Endothelial cell of umbilical vein (primary cell): ENCODE results near the gene SIRT5. TPM values are rescaled to one million over a fixed set of nuclear protein-coding genes. Genes with fewer than 3 reads are reported as not detected.

Experiments used
- BruUV-seq: library from RNA; stranded (reverse); fragments of 400-500 nt; replicated peaks from 2 replicates; lab custom pipeline; 2021; lab: Mats Ljungman, UMichigan
- CTCF ChIA-PET: fragments of 300-600, 350-600 bp; sonication (Branson Sonifier 250); formaldehyde crosslinking; loops from one replicate; lab custom pipeline; 2021; ENCODE audit warnings: antibody characterized with exemption, inconsistent platforms; lab: Charles Lee
- POLR2A ChIA-PET: fragments of 300-600, 350-600 bp; sonication (Branson Sonifier 250); formaldehyde crosslinking; loops from one replicate; lab custom pipeline; 2021; ENCODE audit warnings: antibody characterized with exemption, inconsistent platforms; lab: Charles Lee
- DNase-seq: peaks from one replicate; pipeline ENCODE4 v3.0.0-alpha.2; 2011; ENCODE audit warnings: low read depth, low spot score
- FAIRE-seq: peaks from 2 replicates; lab custom pipeline; 2011; peaks lifted over from hg19 to GRCh38; lab: Jason Lieb, UNC
- H2AFZ ChIP-seq: 2 replicates; pipeline ENCODE4 v1.6.0; 2012; ENCODE audit warnings: low read depth, low read length, control low read depth, inconsistent platforms
- H3K27ac ChIP-seq: 2 replicates; pipeline ENCODE4 v1.5.1; 2011; ENCODE audit warnings: low read depth, mild to moderate bottlenecking, control low read depth, low read length, moderate library complexity; ENCODE audit not compliant: insufficient read depth
- H3K27me3 ChIP-seq, 2 experiments: 2 replicates each; pipeline versions ENCODE4 v1.6.0 to v1.6.1; 2011; ENCODE audit warnings: low read length in 2 of 2, mixed read lengths in 1 of 2; ENCODE audit not compliant: control insufficient read depth in 2 of 2, insufficient read depth in 2 of 2
- H3K36me3 ChIP-seq, 2 experiments: 2 replicates in 1 of 2; 3 replicates in 1 of 2; pipeline ENCODE4 v1.5.1; 2011; ENCODE audit warnings: low read length in 2 of 2, mild to moderate bottlenecking in 1 of 2, moderate library complexity in 1 of 2; ENCODE audit not compliant: control insufficient read depth in 2 of 2, insufficient read depth in 2 of 2; ENCODE audit errors: extremely low read depth in 1 of 2
- H3K4me1 ChIP-seq: 3 replicates; pipeline ENCODE4 v1.5.1; 2011; ENCODE audit warnings: mild to moderate bottlenecking, low read length; ENCODE audit not compliant: control insufficient read depth, insufficient read depth; ENCODE audit errors: extremely low read depth
- H3K4me2 ChIP-seq: 2 replicates; pipeline ENCODE4 v1.6.1; 2011; ENCODE audit warnings: low read length, control low read depth, mixed read lengths; ENCODE audit not compliant: insufficient read depth
- H3K4me3 ChIP-seq, 3 experiments: fragments of 200-600 bp in 1 of 3; sonication (generic), shearing (Covaris generic) in 1 of 3; replicated peaks in 1 of 3; 2 replicates each; pipeline ENCODE4 v1.5.1; 2011 to 2016; ENCODE audit warnings: control low read depth in 3 of 3, low read length in 3 of 3, mild to moderate bottlenecking in 2 of 3, inconsistent platforms in 1 of 3, low read depth in 1 of 3, moderate library complexity in 1 of 3; ENCODE audit not compliant: insufficient read depth in 1 of 3
- H3K79me2 ChIP-seq: 2 replicates; pipeline ENCODE4 v1.6.0; 2012; ENCODE audit warnings: low read length, inconsistent platforms; ENCODE audit not compliant: control insufficient read depth, insufficient read depth
- H3K9ac ChIP-seq: replicated peaks from 2 replicates; pipeline ENCODE3; 2011; ENCODE audit warnings: low read length, control low read depth; ENCODE audit not compliant: insufficient read depth; ENCODE audit errors: extremely low read depth
- H3K9me1 ChIP-seq: replicated peaks from 3 replicates; pipeline ENCODE4 v1.6.0; 2011; ENCODE audit warnings: mild to moderate bottlenecking, low read length; ENCODE audit not compliant: control insufficient read depth, insufficient read depth; ENCODE audit errors: extremely low read depth
- H3K9me3 ChIP-seq: replicated peaks from 2 replicates; pipeline ENCODE4 v1.5.1; 2012; ENCODE audit warnings: low read length, inconsistent platforms; ENCODE audit not compliant: control insufficient read depth, insufficient read depth
- H4K20me1 ChIP-seq: replicated peaks from 2 replicates; pipeline ENCODE3; 2011; ENCODE audit warnings: mild to moderate bottlenecking, low read length; ENCODE audit not compliant: control insufficient read depth, insufficient read depth; ENCODE audit errors: extremely low read depth
- EZH2 ChIP-seq: IDR thresholded peaks from 2 replicates; pipeline ENCODE4 v1.6.1; 2012; ENCODE audit warnings: borderline replicate concordance, low read depth, mild to moderate bottlenecking, moderate library complexity, low read length, inconsistent platforms; ENCODE audit not compliant: severe bottlenecking
- FOS ChIP-seq: IDR thresholded peaks from 2 replicates; pipeline ENCODE4 v1.6.1; 2011; ENCODE audit warnings: mild to moderate bottlenecking, low read length, moderate library complexity, borderline replicate concordance; ENCODE audit not compliant: insufficient read depth
- GATA2 ChIP-seq: IDR thresholded peaks from 2 replicates; pipeline ENCODE4 v1.7.0; 2011; ENCODE audit warnings: low read depth, mild to moderate bottlenecking, moderate library complexity, mixed read lengths, low read length; ENCODE audit not compliant: insufficient read length, insufficient read depth
- JUN ChIP-seq: IDR thresholded peaks from 2 replicates; pipeline ENCODE4 v1.6.1; 2011; ENCODE audit warnings: borderline replicate concordance, low read depth; ENCODE audit not compliant: insufficient read length, insufficient read depth
- MYC ChIP-seq: IDR thresholded peaks from one replicate; pipeline ENCODE4 v1.6.1; 2011; ENCODE audit warnings: mild to moderate bottlenecking, low read depth, low read length
- POLR2A ChIP-seq: IDR thresholded peaks from 2 replicates; pipeline ENCODE4 v1.6.1; 2012; ENCODE audit warnings: low read depth, mild to moderate bottlenecking, control low read depth, low read length
- POLR2AphosphoS5 ChIP-seq: IDR thresholded peaks from 2 replicates; pipeline ENCODE4 v1.6.1; 2012; ENCODE audit warnings: low read depth, mild to moderate bottlenecking, control low read depth, low read length, moderate library complexity; ENCODE audit not compliant: insufficient read depth
- dilution Hi-C: fragments of 300-500 bp; cut with MboI; formaldehyde crosslinking; loops from one replicate; pipeline ENCODE4 v1.15.0; 2019; ENCODE audit warnings: low sequenced_read_pairs; ENCODE audit not compliant: extremely low pct_ligation_motif_present
- intact Hi-C: fragments of 100-400 bp; cut with micrococcal nuclease; formaldehyde crosslinking; loops from one replicate; pipeline ENCODE4 v1.10.0; 2022
- polyA plus RNA-seq, 4 experiments: library from polyadenylated mRNA; depleted of rRNA in 3 of 4; stranded (reverse) in 3 of 4; unstranded in 1 of 4; fragments of >200 nt; gene quantifications; 2 replicates each; pipeline versions ENCODE4 v1.2.1 to v1.2.3, GENCODE V29; 2011 to 2012; ENCODE audit warnings: missing spikeins in 1 of 4
- total RNA-seq: library from RNA; stranded (reverse); gene quantifications from 2 replicates; pipeline ENCODE4 v1.2.3, GENCODE V29; 2021
- TF ChIP-seq, protein P1 (sequence below), 2 donors: IDR thresholded peaks; 1 replicate in 1 of 2; 2 replicates in 1 of 2; pipeline ENCODE4 v1.5.1; 2011; ENCODE audit warnings: low read length in 2 of 2, mild to moderate bottlenecking in 2 of 2, moderate library complexity in 2 of 2, control low read depth in 1 of 2, inconsistent platforms in 1 of 2, low read depth in 1 of 2; ENCODE audit not compliant: insufficient read depth in 1 of 2; ENCODE audit errors: extremely low read depth in 1 of 2
- TF ChIP-seq, protein P2 (sequence below): IDR thresholded peaks from 2 replicates; pipeline ENCODE4 v1.6.1; 2011; ENCODE audit not compliant: insufficient read depth, insufficient read length

SIRT5 gene
- total and polyA plus RNA-seq, 2 donors (not counting 3 experiments of a cell fraction or from before 2014, with no cell fraction given) = 4.7 to 7.2 TPM

DNA sequence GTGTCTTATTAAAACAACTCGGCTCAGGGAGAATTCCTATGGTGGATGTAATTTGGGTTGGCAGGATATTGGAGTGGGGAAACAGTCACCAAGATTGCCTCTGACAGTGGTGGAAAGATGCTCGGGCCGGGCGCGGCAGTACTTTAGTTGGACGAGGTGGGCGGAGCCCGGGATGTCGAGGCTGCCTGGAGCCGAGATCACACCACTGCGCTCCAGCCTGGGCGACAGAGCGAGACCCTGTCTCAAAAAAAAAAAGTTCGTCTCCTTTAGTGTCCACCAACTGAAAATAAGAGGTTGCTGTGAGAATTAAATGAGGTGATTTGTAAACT lies 41.4 kb downstream of the SIRT5 start:
- Histone ChIP-seq H3K4me2 (peak overlapping the region; percentile 70), H3K9ac (peak overlapping the region; percentile 94), H3K36me3 (peaks cover 8 to 27% of the 10 kb centered on the region in 2 experiments), H3K27me3 (no peaks in the 10 kb centered on the region), H3K27ac (peak overlapping the region; percentile 69), H3K79me2 (peaks cover 28% of the 10 kb centered on the region), H3K4me3 (peak overlapping the region; percentile 89 to 99 (median 98)), H3K4me1 (peaks cover 17% of the 10 kb centered on the region), H4K20me1 (no peaks in the 10 kb centered on the region), H3K9me1 (no peaks in the 10 kb centered on the region), H3K9me3 (no peaks in the 10 kb centered on the region), H2AFZ (peak overlapping the region; percentile 65)
- BruUV-seq = no TSS peak
- dilution Hi-C loops = no loop called here
- intact Hi-C loops = loop anchor here (1.0 to 10.0 kb wide), 10 partner anchors 41 to 981 kb away; partner anchors contain the start of genes GFOD1, MCUR1, SIRT5 and TBC1D7
- peak; percentile 70 for FAIRE-seq
- peak; percentile 15 for TF ChIP-seq POLR2AphosphoS5
- TF ChIP-seq POLR2A = no peak
- TF ChIP-seq, protein P1, sequence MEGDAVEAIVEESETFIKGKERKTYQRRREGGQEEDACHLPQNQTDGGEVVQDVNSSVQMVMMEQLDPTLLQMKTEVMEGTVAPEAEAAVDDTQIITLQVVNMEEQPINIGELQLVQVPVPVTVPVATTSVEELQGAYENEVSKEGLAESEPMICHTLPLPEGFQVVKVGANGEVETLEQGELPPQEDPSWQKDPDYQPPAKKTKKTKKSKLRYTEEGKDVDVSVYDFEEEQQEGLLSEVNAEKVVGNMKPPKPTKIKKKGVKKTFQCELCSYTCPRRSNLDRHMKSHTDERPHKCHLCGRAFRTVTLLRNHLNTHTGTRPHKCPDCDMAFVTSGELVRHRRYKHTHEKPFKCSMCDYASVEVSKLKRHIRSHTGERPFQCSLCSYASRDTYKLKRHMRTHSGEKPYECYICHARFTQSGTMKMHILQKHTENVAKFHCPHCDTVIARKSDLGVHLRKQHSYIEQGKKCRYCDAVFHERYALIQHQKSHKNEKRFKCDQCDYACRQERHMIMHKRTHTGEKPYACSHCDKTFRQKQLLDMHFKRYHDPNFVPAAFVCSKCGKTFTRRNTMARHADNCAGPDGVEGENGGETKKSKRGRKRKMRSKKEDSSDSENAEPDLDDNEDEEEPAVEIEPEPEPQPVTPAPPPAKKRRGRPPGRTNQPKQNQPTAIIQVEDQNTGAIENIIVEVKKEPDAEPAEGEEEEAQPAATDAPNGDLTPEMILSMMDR (IDR thresholded peaks at IDR 0.05; ENCODE audit: extremely low read depth in 1 of 2, insufficient read depth in 1 of 2, low read depth in 1 of 2, low read length in 2 of 2) = no peak
- TF ChIP-seq, protein P2, sequence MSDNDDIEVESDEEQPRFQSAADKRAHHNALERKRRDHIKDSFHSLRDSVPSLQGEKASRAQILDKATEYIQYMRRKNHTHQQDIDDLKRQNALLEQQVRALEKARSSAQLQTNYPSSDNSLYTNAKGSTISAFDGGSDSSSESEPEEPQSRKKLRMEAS = no peak
- ChIA-PET POLR2A (interaction anchor here (1.2 to 2.0 kb wide), 2 partner anchors 41 to 287 kb away, joined by 4 to 7 read pairs; partner anchors contain the start of genes SIRT5 and TBC1D7), CTCF (interaction anchor here (0.8 to 3.4 kb wide), 29 partner anchors 9 to 704 kb away, joined by 3 to 42 read pairs (median 5); partner anchors contain the start of genes GFOD1, RANBP9, SIRT5 and TBC1D7)
- no peak for DNase-seq

DNA sequence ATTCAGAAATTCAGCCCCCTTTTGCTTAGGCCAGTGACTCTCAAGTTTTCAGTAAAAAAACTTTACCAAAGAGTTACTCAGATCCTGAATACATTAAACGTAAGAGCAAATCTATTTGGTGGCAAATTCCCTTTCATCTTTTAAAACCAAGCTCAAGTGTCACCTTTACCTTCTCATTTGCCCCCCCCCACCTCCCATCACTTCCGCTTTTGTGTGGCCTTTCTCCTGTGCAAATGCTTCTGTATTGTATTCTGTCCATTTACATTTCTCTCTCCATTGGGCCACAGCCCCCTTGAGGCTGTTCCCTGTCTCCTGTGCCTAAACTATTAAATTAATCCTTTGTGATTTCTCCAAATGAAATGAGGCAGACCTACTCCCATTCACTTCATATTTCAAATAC lies 42.7 kb downstream of the SIRT5 start:
- CTCF ChIA-PET = interaction anchor here (1.1 to 3.0 kb wide), 4 partner anchors 8 to 315 kb away, joined by 3 to 25 read pairs (median 8); no protein-coding TSS in a partner anchor
- Histone ChIP-seq H3K9ac (no peak overlapping the region), H3K36me3 (peaks cover 8 to 35% of the 10 kb centered on the region in 2 experiments), H3K27ac (no peak overlapping the region), H3K4me3 (no peak overlapping the region), H4K20me1 (no peaks in the 10 kb centered on the region), H3K79me2 (peaks cover 28% of the 10 kb centered on the region), H3K9me3 (no peaks in the 10 kb centered on the region), H3K4me2 (peak overlapping the region; percentile 70), H2AFZ (no peak overlapping the region), H3K4me1 (peaks cover 17% of the 10 kb centered on the region), H3K27me3 (no peaks in the 10 kb centered on the region), H3K9me1 (no peaks in the 10 kb centered on the region)
- BruUV-seq = no TSS peak
- TF ChIP-seq POLR2A (no peak), MYC (no peak), JUN (no peak), FOS (no peak), GATA2 (no peak), POLR2AphosphoS5 (no peak), EZH2 (no peak)
- TF ChIP-seq, protein P2 = no peak
- TF ChIP-seq, protein P1 (IDR thresholded peaks at IDR 0.05; ENCODE audit: extremely low read depth in 1 of 2, insufficient read depth in 1 of 2, low read depth in 1 of 2, low read length in 2 of 2) = no peak
- DNase-seq (no peak), FAIRE-seq (no peak)
- POLR2A ChIA-PET = no interaction called here
- dilution Hi-C loops (no loop called here), intact Hi-C loops (loop anchor here (10.0 kb wide), 1 partner anchor 982 kb away; no protein-coding TSS in a partner anchor)
